ENCODE results near the gene CNOT6. TPM values are rescaled to one million over a fixed set of nuclear protein-coding genes. Genes with fewer than 3 reads are reported as not detected.

The CNOT6 gene
- total RNA-seq, 1 donor from 2014 or later, result 38.5 TPM

DNA sequence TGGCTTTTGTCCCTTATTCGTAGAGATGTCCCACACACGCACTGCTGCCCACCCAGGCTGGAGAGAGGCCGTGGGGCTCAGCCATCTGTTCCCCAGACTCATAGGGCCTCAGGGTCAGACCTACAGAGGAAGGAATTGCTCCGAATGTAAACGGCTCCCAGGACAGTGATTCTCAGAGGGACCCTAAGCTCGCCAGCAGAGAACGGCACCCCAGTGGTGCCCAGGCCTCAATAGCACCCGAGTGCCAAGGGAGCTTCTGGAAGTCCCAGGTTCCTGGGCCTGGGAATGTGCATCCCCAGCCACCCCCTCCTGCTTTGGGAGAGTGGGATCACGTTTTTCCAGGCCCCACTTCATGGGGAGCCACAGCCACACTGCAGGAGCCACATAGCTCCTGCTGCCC is 32.9 kb upstream of the CNOT6 start:
- no peaks in the 10 kb centered on the region for H3K4me1 Mint-ChIP-seq
- Histone ChIP-seq H3K27ac (no peak overlapping the region), H3K9ac (no peak overlapping the region), H3K4me1 (no peaks in the 10 kb centered on the region), H3K79me2 (ENCODE audit: low read depth) (no peaks in the 10 kb centered on the region), H3K4me3 (no peak overlapping the region), H2AFZ (replicated peaks) (no peak overlapping the region), H4K20me1 (ENCODE audit: low read depth) (no peaks in the 10 kb centered on the region), H3K9me3 (ENCODE audit: low read depth) (no peaks in the 10 kb centered on the region), H3F3A (ENCODE audit: low read depth) (no peaks in the 10 kb centered on the region), H3K27me3 (no peaks in the 10 kb centered on the region), H3K36me3 (no peaks in the 10 kb centered on the region), H3K4me2 (no peak overlapping the region)
- peaks cover 8% of the 10 kb centered on the region for H3K27me3 Mint-ChIP-seq (ENCODE audit: insufficient read depth, low read depth)
- peaks cover 22% of the 10 kb centered on the region for H3K9me3 Mint-ChIP-seq
- H3K27ac Mint-ChIP-seq, result no peak overlapping the region
- no peak for DNase-seq (ENCODE audit: low spot score)
- H3K36me3 Mint-ChIP-seq, result no peaks in the 10 kb centered on the region
- H3K4me3 Mint-ChIP-seq, result no peak overlapping the region
- TF ChIP-seq EZH2 (IDR thresholded peaks at IDR 0.05) (no peak), EZH2phosphoT487 (IDR thresholded peaks at IDR 0.05) (no peak)
- TF ChIP-seq, protein P1, sequence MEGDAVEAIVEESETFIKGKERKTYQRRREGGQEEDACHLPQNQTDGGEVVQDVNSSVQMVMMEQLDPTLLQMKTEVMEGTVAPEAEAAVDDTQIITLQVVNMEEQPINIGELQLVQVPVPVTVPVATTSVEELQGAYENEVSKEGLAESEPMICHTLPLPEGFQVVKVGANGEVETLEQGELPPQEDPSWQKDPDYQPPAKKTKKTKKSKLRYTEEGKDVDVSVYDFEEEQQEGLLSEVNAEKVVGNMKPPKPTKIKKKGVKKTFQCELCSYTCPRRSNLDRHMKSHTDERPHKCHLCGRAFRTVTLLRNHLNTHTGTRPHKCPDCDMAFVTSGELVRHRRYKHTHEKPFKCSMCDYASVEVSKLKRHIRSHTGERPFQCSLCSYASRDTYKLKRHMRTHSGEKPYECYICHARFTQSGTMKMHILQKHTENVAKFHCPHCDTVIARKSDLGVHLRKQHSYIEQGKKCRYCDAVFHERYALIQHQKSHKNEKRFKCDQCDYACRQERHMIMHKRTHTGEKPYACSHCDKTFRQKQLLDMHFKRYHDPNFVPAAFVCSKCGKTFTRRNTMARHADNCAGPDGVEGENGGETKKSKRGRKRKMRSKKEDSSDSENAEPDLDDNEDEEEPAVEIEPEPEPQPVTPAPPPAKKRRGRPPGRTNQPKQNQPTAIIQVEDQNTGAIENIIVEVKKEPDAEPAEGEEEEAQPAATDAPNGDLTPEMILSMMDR (IDR thresholded peaks at IDR 0.05), result no peak

DNA sequence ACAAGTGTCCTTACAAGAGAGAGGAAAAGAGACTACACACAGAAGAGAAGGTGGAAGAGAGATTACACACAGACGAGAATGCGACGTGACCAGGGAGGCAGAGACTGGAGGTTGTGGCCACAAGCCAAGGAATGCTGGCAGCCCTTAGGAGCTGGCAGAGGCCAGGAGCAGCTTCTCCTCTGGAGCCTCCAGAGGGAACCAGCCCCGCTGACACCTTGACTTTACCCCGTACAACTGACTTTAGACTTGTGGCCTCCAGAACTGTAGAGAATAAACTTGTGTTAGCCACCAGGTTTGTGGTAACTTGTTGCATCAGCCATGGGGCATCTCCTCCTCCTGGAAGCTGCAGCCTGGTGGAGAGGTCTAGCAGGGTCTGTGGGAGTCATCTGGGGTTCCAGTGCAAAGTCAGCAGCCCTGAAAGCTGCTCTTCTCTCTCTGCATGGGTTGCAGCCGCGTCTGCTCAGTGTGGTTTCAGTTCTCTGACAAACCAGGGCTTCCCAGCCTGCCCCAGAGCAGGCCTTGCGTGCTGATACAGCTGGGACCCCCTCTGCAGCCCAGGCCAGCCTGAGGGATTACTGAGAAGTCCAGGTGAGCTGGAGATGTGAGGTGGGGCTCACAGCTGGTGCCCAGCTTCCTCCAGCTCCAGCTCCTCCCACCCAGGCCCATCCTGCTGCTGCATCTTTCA is 30.8 kb upstream of the CNOT6 start:
- Histone ChIP-seq H3K4me3 (no peak overlapping the region), H3K4me1 (no peaks in the 10 kb centered on the region), H3K36me3 (no peaks in the 10 kb centered on the region), H3K79me2 (ENCODE audit: low read depth) (no peaks in the 10 kb centered on the region), H3K9me3 (ENCODE audit: low read depth) (no peaks in the 10 kb centered on the region), H3F3A (ENCODE audit: low read depth) (no peaks in the 10 kb centered on the region), H4K20me1 (ENCODE audit: low read depth) (no peaks in the 10 kb centered on the region), H3K27me3 (no peaks in the 10 kb centered on the region), H3K27ac (no peak overlapping the region), H3K9ac (no peak overlapping the region), H2AFZ (replicated peaks) (no peak overlapping the region), H3K4me2 (no peak overlapping the region)
- Mint-ChIP-seq H3K9me3 (peaks cover 16% of the 10 kb centered on the region), H3K27me3 (ENCODE audit: insufficient read depth, low read depth) (peaks cover 8% of the 10 kb centered on the region), H3K4me1 (no peaks in the 10 kb centered on the region), H3K27ac (no peak overlapping the region), H3K4me3 (no peak overlapping the region), H3K36me3 (no peaks in the 10 kb centered on the region)
- TF ChIP-seq EZH2 (IDR thresholded peaks at IDR 0.05) (no peak), EZH2phosphoT487 (IDR thresholded peaks at IDR 0.05) (no peak)
- TF ChIP-seq, protein P1 (IDR thresholded peaks at IDR 0.05), result no peak
- no peak for DNase-seq (ENCODE audit: low spot score)

DNA sequence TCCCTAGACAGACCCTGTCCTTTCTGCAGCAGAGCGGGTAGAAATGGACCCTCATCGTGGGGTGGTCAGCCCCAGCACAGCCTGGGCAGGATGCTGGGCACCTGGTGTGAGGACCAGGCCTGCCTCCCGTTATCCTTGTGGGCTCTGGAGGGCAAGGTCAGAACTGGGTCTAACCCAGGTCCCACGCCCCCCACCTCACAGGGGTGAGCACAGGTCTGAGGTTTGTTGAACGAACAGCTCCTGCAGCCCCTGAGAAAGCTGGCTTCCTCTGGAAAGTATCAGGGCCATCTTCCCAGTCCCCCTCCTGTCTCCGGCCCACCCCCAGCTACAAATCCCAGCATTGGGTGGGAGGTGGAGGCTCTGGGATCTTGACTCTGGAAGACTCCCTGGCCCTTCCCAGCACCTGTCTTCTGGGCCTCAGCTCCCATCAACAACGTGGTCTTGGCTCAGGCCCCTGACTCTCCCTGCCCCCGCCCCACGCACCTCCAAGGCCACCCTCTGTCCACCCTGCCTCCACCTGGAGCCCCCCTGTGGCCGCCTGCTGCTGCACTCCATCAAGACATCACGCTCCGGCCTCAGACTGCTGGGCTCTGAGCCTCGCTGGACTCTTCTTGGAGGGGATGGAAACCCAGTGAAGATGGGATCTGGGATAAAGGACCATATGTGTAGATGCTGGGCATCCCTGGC is 30.1 kb upstream of the CNOT6 start:
- no peaks in the 10 kb centered on the region for H3K4me1 Mint-ChIP-seq
- H3K4me3 ChIP-seq, result no peak overlapping the region
- no peak overlapping the region for H3K4me3 Mint-ChIP-seq
- no peaks in the 10 kb centered on the region for H3K79me2 ChIP-seq (ENCODE audit: low read depth)
- H3F3A ChIP-seq (ENCODE audit: low read depth), result no peaks in the 10 kb centered on the region
- H3K27me3 ChIP-seq, result no peaks in the 10 kb centered on the region
- no peaks in the 10 kb centered on the region for H4K20me1 ChIP-seq (ENCODE audit: low read depth)
- peaks cover 8% of the 10 kb centered on the region for H3K27me3 Mint-ChIP-seq (ENCODE audit: insufficient read depth, low read depth)
- TF ChIP-seq, protein P1 (IDR thresholded peaks at IDR 0.05), result no peak
- no peak for TF ChIP-seq EZH2phosphoT487 (IDR thresholded peaks at IDR 0.05)
- TF ChIP-seq EZH2 (IDR thresholded peaks at IDR 0.05), result no peak
- no peak overlapping the region for H2AFZ ChIP-seq (replicated peaks)
- H3K4me2 ChIP-seq, result no peak overlapping the region
- H3K27ac ChIP-seq, result no peak overlapping the region
- H3K9ac ChIP-seq, result no peak overlapping the region
- no peaks in the 10 kb centered on the region for H3K4me1 ChIP-seq
- no peaks in the 10 kb centered on the region for H3K36me3 ChIP-seq
- no peaks in the 10 kb centered on the region for H3K36me3 Mint-ChIP-seq
- no peak overlapping the region for H3K27ac Mint-ChIP-seq
- peaks cover 13% of the 10 kb centered on the region for H3K9me3 Mint-ChIP-seq
- no peaks in the 10 kb centered on the region for H3K9me3 ChIP-seq (ENCODE audit: low read depth)
- DNase-seq (ENCODE audit: low spot score), result no peak
